ENCODE data around the gene FBLN1. TPM values are rescaled to one million over a fixed set of nuclear protein-coding genes. Genes with fewer than 3 reads are reported as not detected.
"Not testable (repeated sequence)": the region's sequence is repeated elsewhere in the genome, so short reads cannot be mapped to it uniquely, and the experiment has no call there.

FBLN1 gene
- total RNA-seq, 1 donor from 2014 or later, result 238 TPM

GRCh38 chr22:45617948-45618347 lies 115.3 kb downstream of the FBLN1 start:
- no peaks in the 10 kb centered on the region for H3K27me3 Mint-ChIP-seq (ENCODE audit: unreplicated experiment)
- no peaks in the 10 kb centered on the region for H3K36me3 Mint-ChIP-seq (ENCODE audit: low read depth, unreplicated experiment)
- no peaks in the 10 kb centered on the region for H3K9me3 Mint-ChIP-seq (ENCODE audit: unreplicated experiment)
- no peak for TF ChIP-seq CTCF (IDR thresholded peaks at IDR 0.05; ENCODE audit: unreplicated experiment)
- H3K4me3 Mint-ChIP-seq (ENCODE audit: unreplicated experiment), result no peak overlapping the region
- no peak overlapping the region for H3K27ac Mint-ChIP-seq (ENCODE audit: unreplicated experiment)
- no peak for DNase-seq (ENCODE audit: low spot score)
- no peaks in the 10 kb centered on the region for H3K4me1 Mint-ChIP-seq (ENCODE audit: unreplicated experiment)

- no peaks in the 10 kb centered on the region for H3K9me3 Mint-ChIP-seq (ENCODE audit: unreplicated experiment)
- no peak overlapping the region for H3K27ac Mint-ChIP-seq (ENCODE audit: unreplicated experiment)
- H3K36me3 Mint-ChIP-seq (ENCODE audit: low read depth, unreplicated experiment), result no peaks in the 10 kb centered on the region
- no peaks in the 10 kb centered on the region for H3K4me1 Mint-ChIP-seq (ENCODE audit: unreplicated experiment)
- H3K27me3 Mint-ChIP-seq (ENCODE audit: unreplicated experiment), result no peaks in the 10 kb centered on the region
- no peak overlapping the region for H3K4me3 Mint-ChIP-seq (ENCODE audit: unreplicated experiment)
- no peak for TF ChIP-seq CTCF (IDR thresholded peaks at IDR 0.05; ENCODE audit: unreplicated experiment)
- no peak for DNase-seq (ENCODE audit: low spot score)
These were observed 118.0 kb downstream of the FBLN1 start for GRCh38 chr22:45620706-45621105.

GRCh38 chr22:45621836-45622600 lies 119.3 kb downstream of the FBLN1 start:
- no peaks in the 10 kb centered on the region for H3K36me3 Mint-ChIP-seq (ENCODE audit: low read depth, unreplicated experiment)
- DNase-seq (ENCODE audit: low spot score), result no peak
- H3K9me3 Mint-ChIP-seq (ENCODE audit: unreplicated experiment), result no peaks in the 10 kb centered on the region
- H3K27me3 Mint-ChIP-seq (ENCODE audit: unreplicated experiment), result no peaks in the 10 kb centered on the region
- H3K4me1 Mint-ChIP-seq (ENCODE audit: unreplicated experiment), result no peaks in the 10 kb centered on the region
- H3K4me3 Mint-ChIP-seq (ENCODE audit: unreplicated experiment), result no peak overlapping the region
- no peak for TF ChIP-seq CTCF (IDR thresholded peaks at IDR 0.05; ENCODE audit: unreplicated experiment)
- no peak overlapping the region for H3K27ac Mint-ChIP-seq (ENCODE audit: unreplicated experiment)

- not testable (repeated sequence) for H3K36me3 Mint-ChIP-seq (ENCODE audit: low read depth, unreplicated experiment); H3K27ac Mint-ChIP-seq (ENCODE audit: unreplicated experiment); H3K27me3 Mint-ChIP-seq (ENCODE audit: unreplicated experiment); H3K4me3 Mint-ChIP-seq (ENCODE audit: unreplicated experiment); DNase-seq (ENCODE audit: low spot score); H3K4me1 Mint-ChIP-seq (ENCODE audit: unreplicated experiment); H3K9me3 Mint-ChIP-seq (ENCODE audit: unreplicated experiment)
These were observed 120.9 kb downstream of the FBLN1 start for GRCh38 chr22:45623464-45624145.

- Mint-ChIP-seq H3K4me3 (ENCODE audit: unreplicated experiment) (no peak overlapping the region), H3K4me1 (ENCODE audit: unreplicated experiment) (peaks cover 13% of the 10 kb centered on the region), H3K27ac (ENCODE audit: unreplicated experiment) (no peak overlapping the region), H3K27me3 (ENCODE audit: unreplicated experiment) (peaks cover 2% of the 10 kb centered on the region), H3K36me3 (ENCODE audit: low read depth, unreplicated experiment) (no peaks in the 10 kb centered on the region), H3K9me3 (ENCODE audit: unreplicated experiment) (no peaks in the 10 kb centered on the region)
- no peak for DNase-seq (ENCODE audit: low spot score)
- no peak for TF ChIP-seq CTCF (IDR thresholded peaks at IDR 0.05; ENCODE audit: unreplicated experiment)
These were observed 123.5 kb downstream of the FBLN1 start for GRCh38 chr22:45626198-45626651.

Measured in endothelial cell (in vitro differentiated cells).